K562 (cell line): ENCODE data around the gene KBTBD12.

Experiments used
- CHD4 ChIP-seq: fragments of 200-600 bp; sonication (generic); IDR thresholded peaks from 3 replicates; pipeline ENCODE4 v1.6.1; 2012; ENCODE audit warnings: low read depth, mild to moderate bottlenecking, mixed read lengths, low read length, inconsistent platforms; ENCODE audit not compliant: insufficient read depth, insufficient replicate concordance, poor library complexity, severe bottlenecking
- POLR2A ChIP-seq: fragments of 450-650 bp; conservative IDR thresholded peaks from 2 replicates; pipeline ENCODE4 v1.6.1; 2016
- PRPF4 ChIP-seq: fragments of 200-400 bp; formaldehyde crosslinking; IDR thresholded peaks from one replicate; pipeline ENCODE4 v1.6.1; 2017; ENCODE audit warnings: low read length, low read depth, mild to moderate bottlenecking; ENCODE audit not compliant: insufficient read depth, poor library complexity, severe bottlenecking
- RFX5 ChIP-seq: IDR thresholded peaks from 2 replicates; pipeline ENCODE4 v1.6.1; 2011; ENCODE audit warnings: low read depth, mild to moderate bottlenecking, improper control_type of control experiment, low read length
- STAT5B ChIP-seq: fragments of 250-450 bp; sonication (Bioruptor Pico); IDR thresholded peaks from 2 replicates; pipeline ENCODE4 v1.8.0; 2021; ENCODE audit warnings: mild to moderate bottlenecking, inconsistent platforms
- ZFX ChIP-seq: sonication (generic); formaldehyde crosslinking; IDR thresholded peaks from 2 replicates; pipeline ENCODE4 v1.8.0; 2022; ENCODE audit warnings: mild to moderate bottlenecking, missing genetic modification reagents, moderate library complexity
- ZNF146 ChIP-seq: IDR thresholded peaks from one replicate; pipeline ENCODE4 v1.6.1; 2018; ENCODE audit warnings: missing compliant biosample characterization; ENCODE audit not compliant: unreplicated experiment
- ZNF431 ChIP-seq: sonication (generic); formaldehyde crosslinking; IDR thresholded peaks from 2 replicates; pipeline ENCODE4 v1.8.0; 2022; ENCODE audit warnings: mild to moderate bottlenecking, missing genetic modification reagents
- TF ChIP-seq, protein P1 (sequence below), 3 experiments: IDR thresholded peaks in 2 of 3; conservative IDR thresholded peaks in 1 of 3; 2 replicates each; pipeline ENCODE4 v1.5.1; 2011 to 2012; ENCODE audit warnings: low read length in 3 of 3, mild to moderate bottlenecking in 3 of 3, control low read depth in 2 of 3, improper control_type of control experiment in 1 of 3, inconsistent platforms in 1 of 3, low read depth in 1 of 3, mixed read lengths in 1 of 3, moderate library complexity in 1 of 3; ENCODE audit not compliant: insufficient read depth in 2 of 3
- TF ChIP-seq, protein P2 (sequence below): fragments of 250-450 bp; sonication (Bioruptor Pico); IDR thresholded peaks from 2 replicates; pipeline ENCODE4 v1.4.0; 2020
- TF ChIP-seq, protein P3 (sequence below): sonication (generic); formaldehyde crosslinking; IDR thresholded peaks from 2 replicates; pipeline ENCODE4 v1.4.0; 2020; ENCODE audit warnings: mild to moderate bottlenecking, missing genetic modification reagents

DNA sequence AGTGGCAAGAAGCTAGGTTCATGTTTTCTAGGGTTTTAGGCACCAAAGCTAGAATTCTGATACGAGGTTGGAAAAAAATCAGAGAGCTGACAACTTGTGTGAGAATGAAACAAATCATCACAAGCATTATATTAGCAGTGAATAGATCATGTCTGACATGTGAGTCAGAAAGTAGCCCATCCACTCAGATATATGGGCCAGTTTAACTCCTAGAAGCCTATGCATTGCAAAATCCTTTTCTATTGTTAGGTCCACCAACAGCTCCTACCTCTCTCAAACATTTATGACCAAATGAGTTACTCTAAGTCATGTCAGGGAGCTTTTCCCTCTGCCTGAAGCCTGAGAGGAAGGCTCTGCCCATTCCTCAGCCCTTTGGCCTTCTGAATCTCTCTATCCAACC, 44.0 kb downstream of the KBTBD12 start:
- TF ChIP-seq CHD4 (no peak), PRPF4 (no peak), RFX5 (no peak), POLR2A (no peak), ZNF431 (no peak), STAT5B (CRISPR knock-in tag) (no peak), ZNF146 (CRISPR knock-in tag) (no peak), ZFX (CRISPR knock-in tag) (no peak)
- TF ChIP-seq, protein P1, sequence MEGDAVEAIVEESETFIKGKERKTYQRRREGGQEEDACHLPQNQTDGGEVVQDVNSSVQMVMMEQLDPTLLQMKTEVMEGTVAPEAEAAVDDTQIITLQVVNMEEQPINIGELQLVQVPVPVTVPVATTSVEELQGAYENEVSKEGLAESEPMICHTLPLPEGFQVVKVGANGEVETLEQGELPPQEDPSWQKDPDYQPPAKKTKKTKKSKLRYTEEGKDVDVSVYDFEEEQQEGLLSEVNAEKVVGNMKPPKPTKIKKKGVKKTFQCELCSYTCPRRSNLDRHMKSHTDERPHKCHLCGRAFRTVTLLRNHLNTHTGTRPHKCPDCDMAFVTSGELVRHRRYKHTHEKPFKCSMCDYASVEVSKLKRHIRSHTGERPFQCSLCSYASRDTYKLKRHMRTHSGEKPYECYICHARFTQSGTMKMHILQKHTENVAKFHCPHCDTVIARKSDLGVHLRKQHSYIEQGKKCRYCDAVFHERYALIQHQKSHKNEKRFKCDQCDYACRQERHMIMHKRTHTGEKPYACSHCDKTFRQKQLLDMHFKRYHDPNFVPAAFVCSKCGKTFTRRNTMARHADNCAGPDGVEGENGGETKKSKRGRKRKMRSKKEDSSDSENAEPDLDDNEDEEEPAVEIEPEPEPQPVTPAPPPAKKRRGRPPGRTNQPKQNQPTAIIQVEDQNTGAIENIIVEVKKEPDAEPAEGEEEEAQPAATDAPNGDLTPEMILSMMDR (IDR thresholded peaks at IDR 0.05 in 2 of 3, conservative IDR thresholded peaks at IDR 0.05 in 1 of 3; ENCODE audit: insufficient read depth in 2 of 3, low read depth in 1 of 3, low read length in 3 of 3): no peak
- TF ChIP-seq, protein P2, sequence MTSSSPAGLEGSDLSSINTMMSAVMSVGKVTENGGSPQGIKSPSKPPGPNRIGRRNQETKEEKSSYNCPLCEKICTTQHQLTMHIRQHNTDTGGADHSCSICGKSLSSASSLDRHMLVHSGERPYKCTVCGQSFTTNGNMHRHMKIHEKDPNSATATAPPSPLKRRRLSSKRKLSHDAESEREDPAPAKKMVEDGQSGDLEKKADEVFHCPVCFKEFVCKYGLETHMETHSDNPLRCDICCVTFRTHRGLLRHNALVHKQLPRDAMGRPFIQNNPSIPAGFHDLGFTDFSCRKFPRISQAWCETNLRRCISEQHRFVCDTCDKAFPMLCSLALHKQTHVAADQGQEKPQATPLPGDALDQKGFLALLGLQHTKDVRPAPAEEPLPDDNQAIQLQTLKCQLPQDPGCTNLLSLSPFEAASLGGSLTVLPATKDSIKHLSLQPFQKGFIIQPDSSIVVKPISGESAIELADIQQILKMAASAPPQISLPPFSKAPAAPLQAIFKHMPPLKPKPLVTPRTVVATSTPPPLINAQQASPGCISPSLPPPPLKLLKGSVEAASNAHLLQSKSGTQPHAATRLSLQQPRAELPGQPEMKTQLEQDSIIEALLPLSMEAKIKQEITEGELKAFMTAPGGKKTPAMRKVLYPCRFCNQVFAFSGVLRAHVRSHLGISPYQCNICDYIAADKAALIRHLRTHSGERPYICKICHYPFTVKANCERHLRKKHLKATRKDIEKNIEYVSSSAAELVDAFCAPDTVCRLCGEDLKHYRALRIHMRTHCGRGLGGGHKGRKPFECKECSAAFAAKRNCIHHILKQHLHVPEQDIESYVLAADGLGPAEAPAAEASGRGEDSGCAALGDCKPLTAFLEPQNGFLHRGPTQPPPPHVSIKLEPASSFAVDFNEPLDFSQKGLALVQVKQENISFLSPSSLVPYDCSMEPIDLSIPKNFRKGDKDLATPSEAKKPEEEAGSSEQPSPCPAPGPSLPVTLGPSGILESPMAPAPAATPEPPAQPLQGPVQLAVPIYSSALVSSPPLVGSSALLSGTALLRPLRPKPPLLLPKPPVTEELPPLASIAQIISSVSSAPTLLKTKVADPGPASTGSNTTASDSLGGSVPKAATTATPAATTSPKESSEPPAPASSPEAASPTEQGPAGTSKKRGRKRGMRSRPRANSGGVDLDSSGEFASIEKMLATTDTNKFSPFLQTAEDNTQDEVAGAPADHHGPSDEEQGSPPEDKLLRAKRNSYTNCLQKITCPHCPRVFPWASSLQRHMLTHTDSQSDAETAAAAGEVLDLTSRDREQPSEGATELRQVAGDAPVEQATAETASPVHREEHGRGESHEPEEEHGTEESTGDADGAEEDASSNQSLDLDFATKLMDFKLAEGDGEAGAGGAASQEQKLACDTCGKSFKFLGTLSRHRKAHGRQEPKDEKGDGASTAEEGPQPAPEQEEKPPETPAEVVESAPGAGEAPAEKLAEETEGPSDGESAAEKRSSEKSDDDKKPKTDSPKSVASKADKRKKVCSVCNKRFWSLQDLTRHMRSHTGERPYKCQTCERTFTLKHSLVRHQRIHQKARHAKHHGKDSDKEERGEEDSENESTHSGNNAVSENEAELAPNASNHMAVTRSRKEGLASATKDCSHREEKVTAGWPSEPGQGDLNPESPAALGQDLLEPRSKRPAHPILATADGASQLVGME (CRISPR knock-in tag): no peak
- TF ChIP-seq, protein P3, sequence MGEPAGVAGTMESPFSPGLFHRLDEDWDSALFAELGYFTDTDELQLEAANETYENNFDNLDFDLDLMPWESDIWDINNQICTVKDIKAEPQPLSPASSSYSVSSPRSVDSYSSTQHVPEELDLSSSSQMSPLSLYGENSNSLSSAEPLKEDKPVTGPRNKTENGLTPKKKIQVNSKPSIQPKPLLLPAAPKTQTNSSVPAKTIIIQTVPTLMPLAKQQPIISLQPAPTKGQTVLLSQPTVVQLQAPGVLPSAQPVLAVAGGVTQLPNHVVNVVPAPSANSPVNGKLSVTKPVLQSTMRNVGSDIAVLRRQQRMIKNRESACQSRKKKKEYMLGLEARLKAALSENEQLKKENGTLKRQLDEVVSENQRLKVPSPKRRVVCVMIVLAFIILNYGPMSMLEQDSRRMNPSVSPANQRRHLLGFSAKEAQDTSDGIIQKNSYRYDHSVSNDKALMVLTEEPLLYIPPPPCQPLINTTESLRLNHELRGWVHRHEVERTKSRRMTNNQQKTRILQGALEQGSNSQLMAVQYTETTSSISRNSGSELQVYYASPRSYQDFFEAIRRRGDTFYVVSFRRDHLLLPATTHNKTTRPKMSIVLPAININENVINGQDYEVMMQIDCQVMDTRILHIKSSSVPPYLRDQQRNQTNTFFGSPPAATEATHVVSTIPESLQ (CRISPR knock-in tag): no peak
